ENCODE data around the gene CLEC20A. TPM values are rescaled to one million over a fixed set of nuclear protein-coding genes. Genes with fewer than 3 reads are reported as not detected.

Gene CLEC20A
- total and polyA plus RNA-seq, 2 experiments from 2014 or later = not detected

GRCh38 chr1:178531887-178532286, 35.1 kb upstream of the CLEC20A start (continued):
- no peak for TF ChIP-seq REST (IDR thresholded peaks at IDR 0.05; ENCODE audit: unreplicated experiment)

GRCh38 chr1:178530502-178530901, 33.7 kb upstream of the CLEC20A start:
- DNase-seq (ENCODE audit: low spot score) = no peak
- Histone ChIP-seq H3K9me2 (ENCODE audit: insufficient read depth) (0 out of 2 replicates have a peak, but pooled peaks cover 4% of the 10 kb centered on the region), H3K27me3 (ENCODE audit: insufficient read depth) (no peaks in the 10 kb centered on the region), H3K4me3 (no peak overlapping the region), H2AFZ (no peak overlapping the region), H3K36me3 (ENCODE audit: insufficient read depth) (no peaks in the 10 kb centered on the region), H4K20me1 (replicated peaks; ENCODE audit: insufficient read depth) (no peaks in the 10 kb centered on the region), H3K27ac (ENCODE audit: low read depth) (no peak overlapping the region), H3K79me2 (replicated peaks; ENCODE audit: insufficient read depth) (no peaks in the 10 kb centered on the region), H3K4me1 (ENCODE audit: insufficient read depth) (no peaks in the 10 kb centered on the region), H3F3A (replicated peaks; ENCODE audit: low read depth) (no peaks in the 10 kb centered on the region), H3K4me2 (no peak overlapping the region)
- Mint-ChIP-seq H3K36me3 (ENCODE audit: low read depth) (no peaks in the 10 kb centered on the region), H3K4me1 (no peaks in the 10 kb centered on the region; the same call in 2 of the 3 replicates), H3K9me3 (no peaks in the 10 kb centered on the region; the same call in 2 of the 3 replicates), H3K27ac (no peak overlapping the region; the same call in 1 of the 2 replicates), H3K4me3 (no peak overlapping the region), H3K27me3 (ENCODE audit: insufficient read depth, low read depth, poor library complexity) (peaks cover 10% of the 10 kb centered on the region)
- ATAC-seq = no peak
- no peak for TF ChIP-seq ZNF114 (CRISPR knock-in tag; IDR thresholded peaks at IDR 0.05)
- TF ChIP-seq ETS1 (IDR thresholded peaks at IDR 0.05) = no peak
- TF ChIP-seq ZNF462 (CRISPR knock-in tag; IDR thresholded peaks at IDR 0.05) = no peak
- no peak for TF ChIP-seq JUNB (IDR thresholded peaks at IDR 0.05; ENCODE audit: unreplicated experiment)
- TF ChIP-seq NANOG (IDR thresholded peaks at IDR 0.05; ENCODE audit: borderline replicate concordance) = no peak
- no peak for TF ChIP-seq CREB1 (CRISPR knock-in tag; IDR thresholded peaks at IDR 0.05; ENCODE audit: low read depth)
- no peak for TF ChIP-seq STAT1 (IDR thresholded peaks at IDR 0.05; ENCODE audit: unreplicated experiment)
- no peak for TF ChIP-seq EZH2phosphoT487 (IDR thresholded peaks at IDR 0.05; ENCODE audit: unreplicated experiment)
- TF ChIP-seq EZH2 (IDR thresholded peaks at IDR 0.05; ENCODE audit: low read depth, unreplicated experiment) = no peak
- TF ChIP-seq CTCF (conservative IDR thresholded peaks at IDR 0.05; ENCODE audit: low read depth in 2 of 2) = no peak
- no peak for TF ChIP-seq POLR2AphosphoS5 (IDR thresholded peaks at IDR 0.05; ENCODE audit: low read depth)

Data from GM23338 (cell line).